ENCODE results near the gene EXOC1. TPM values are rescaled to one million over a fixed set of nuclear protein-coding genes. Genes with fewer than 3 reads are reported as not detected.

Gene EXOC1
- total RNA-seq, 1 donor from 2014 or later = 33.3 TPM

DNA sequence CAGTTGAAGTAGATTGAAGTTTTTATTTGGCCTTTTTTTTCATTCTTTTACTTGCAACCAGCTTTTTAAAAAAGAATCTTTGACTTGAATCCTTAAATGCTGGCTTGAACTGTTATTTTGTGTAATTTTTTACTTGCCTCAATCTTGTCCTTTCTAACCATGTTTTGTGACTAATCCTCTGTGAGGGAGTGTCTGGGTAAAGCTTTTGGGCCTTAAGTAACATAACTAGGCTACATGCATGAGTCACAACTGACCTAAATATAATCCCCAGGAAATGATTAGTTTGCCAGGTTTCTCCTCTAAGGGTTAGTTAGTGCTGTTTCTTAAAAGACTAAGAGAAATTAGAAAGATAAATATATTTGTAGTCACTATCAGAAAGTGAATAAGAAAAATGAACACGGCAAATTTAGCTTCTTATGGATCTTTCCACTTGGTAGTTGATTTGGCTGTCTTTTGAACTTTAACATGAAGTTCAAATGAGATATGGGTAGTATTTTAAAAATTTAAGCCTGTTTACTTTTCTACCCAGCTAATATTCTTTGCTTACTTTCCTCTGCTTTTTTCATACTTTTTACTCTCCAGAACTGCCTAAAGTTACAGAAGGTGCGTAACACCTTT lies 13.0 kb downstream of the EXOC1 start:
- peak; percentile 87 for FAIRE-seq
- Mint-ChIP-seq H3K27me3 (ENCODE audit: low read depth, unreplicated experiment) (no peaks in the 10 kb centered on the region), H3K9me3 (ENCODE audit: unreplicated experiment) (no peaks in the 10 kb centered on the region), H3K36me3 (ENCODE audit: low read depth, unreplicated experiment) (no peaks in the 10 kb centered on the region), H3K4me3 (ENCODE audit: unreplicated experiment) (no peak overlapping the region), H3K27ac (ENCODE audit: unreplicated experiment) (peak overlapping the region; percentile 95), H3K4me1 (ENCODE audit: low read depth, unreplicated experiment) (peaks cover 21% of the 10 kb centered on the region)
- DNase-seq (ENCODE audit: low read depth) = peak; percentile 96
- Histone ChIP-seq H3K36me3 (ENCODE audit: insufficient read depth, low read length) (peaks cover 34% of the 10 kb centered on the region), H2AFZ (ENCODE audit: low read depth, low read length) (no peak overlapping the region), H3K27ac (ENCODE audit: low read depth, low read length) (peak overlapping the region; percentile 88), H3K4me2 (ENCODE audit: low read length) (peak overlapping the region; percentile 73), H3K9ac (ENCODE audit: low read length) (peak overlapping the region; percentile 60), H4K20me1 (ENCODE audit: insufficient read depth, low read length) (no peaks in the 10 kb centered on the region), H3K9me3 (ENCODE audit: insufficient read depth, low read depth, low read length) (no peaks in the 10 kb centered on the region), H3K79me2 (ENCODE audit: insufficient read depth, low read length) (no peaks in the 10 kb centered on the region), H3K27me3 (ENCODE audit: insufficient read depth, low read length) (no peaks in the 10 kb centered on the region), H3K4me1 (ENCODE audit: insufficient read depth, low read length) (peaks cover 23% of the 10 kb centered on the region), H3K4me3 (ENCODE audit: insufficient read depth, low read depth, low read length) (peak overlapping the region; percentile 13)
- TF ChIP-seq EZH2 (IDR thresholded peaks at IDR 0.05; ENCODE audit: insufficient read depth, low read length) = no peak
- TF ChIP-seq, protein P1, sequence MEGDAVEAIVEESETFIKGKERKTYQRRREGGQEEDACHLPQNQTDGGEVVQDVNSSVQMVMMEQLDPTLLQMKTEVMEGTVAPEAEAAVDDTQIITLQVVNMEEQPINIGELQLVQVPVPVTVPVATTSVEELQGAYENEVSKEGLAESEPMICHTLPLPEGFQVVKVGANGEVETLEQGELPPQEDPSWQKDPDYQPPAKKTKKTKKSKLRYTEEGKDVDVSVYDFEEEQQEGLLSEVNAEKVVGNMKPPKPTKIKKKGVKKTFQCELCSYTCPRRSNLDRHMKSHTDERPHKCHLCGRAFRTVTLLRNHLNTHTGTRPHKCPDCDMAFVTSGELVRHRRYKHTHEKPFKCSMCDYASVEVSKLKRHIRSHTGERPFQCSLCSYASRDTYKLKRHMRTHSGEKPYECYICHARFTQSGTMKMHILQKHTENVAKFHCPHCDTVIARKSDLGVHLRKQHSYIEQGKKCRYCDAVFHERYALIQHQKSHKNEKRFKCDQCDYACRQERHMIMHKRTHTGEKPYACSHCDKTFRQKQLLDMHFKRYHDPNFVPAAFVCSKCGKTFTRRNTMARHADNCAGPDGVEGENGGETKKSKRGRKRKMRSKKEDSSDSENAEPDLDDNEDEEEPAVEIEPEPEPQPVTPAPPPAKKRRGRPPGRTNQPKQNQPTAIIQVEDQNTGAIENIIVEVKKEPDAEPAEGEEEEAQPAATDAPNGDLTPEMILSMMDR (IDR thresholded peaks at IDR 0.05; ENCODE audit: insufficient read depth, low read depth, low read length) = no peak

DNA sequence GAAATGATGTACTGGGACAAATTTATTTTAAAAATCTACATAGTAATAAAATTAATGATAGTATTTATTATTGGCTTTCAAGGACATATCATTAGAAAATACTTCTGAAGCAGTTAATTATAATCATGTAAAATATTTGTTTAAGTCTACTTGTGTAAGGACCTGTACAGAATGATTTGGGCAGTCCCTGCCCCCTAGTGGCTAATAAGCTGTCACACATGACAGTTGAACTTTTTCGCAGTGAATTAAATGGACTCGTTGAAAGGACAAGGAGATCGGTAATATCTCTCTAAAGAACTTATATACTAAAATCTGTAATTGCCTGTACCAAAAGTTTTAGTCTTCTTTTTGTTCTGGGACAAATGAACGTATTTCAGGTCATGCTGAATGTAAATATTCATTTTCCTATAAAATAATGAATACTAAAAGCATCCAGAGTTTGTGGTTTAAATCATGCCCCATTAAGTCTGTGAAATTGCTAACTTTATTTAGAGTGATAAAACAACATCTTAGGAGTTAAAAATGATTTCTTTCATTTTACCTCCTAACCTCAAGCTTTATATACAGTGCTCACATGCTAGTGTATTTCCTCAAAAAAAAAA lies 13.6 kb downstream of the EXOC1 start:
- no peak for FAIRE-seq
- H3K4me3 Mint-ChIP-seq (ENCODE audit: unreplicated experiment) = no peak overlapping the region
- Histone ChIP-seq H3K27ac (ENCODE audit: low read depth, low read length) (peak overlapping the region; percentile 88), H3K36me3 (ENCODE audit: insufficient read depth, low read length) (peaks cover 36% of the 10 kb centered on the region), H3K9me3 (ENCODE audit: insufficient read depth, low read depth, low read length) (no peaks in the 10 kb centered on the region), H3K9ac (ENCODE audit: low read length) (peak overlapping the region; percentile 60), H2AFZ (ENCODE audit: low read depth, low read length) (no peak overlapping the region), H3K4me3 (ENCODE audit: insufficient read depth, low read depth, low read length) (no peak overlapping the region), H3K4me1 (ENCODE audit: insufficient read depth, low read length) (peaks cover 23% of the 10 kb centered on the region), H3K79me2 (ENCODE audit: insufficient read depth, low read length) (no peaks in the 10 kb centered on the region), H4K20me1 (ENCODE audit: insufficient read depth, low read length) (no peaks in the 10 kb centered on the region), H3K27me3 (ENCODE audit: insufficient read depth, low read length) (no peaks in the 10 kb centered on the region), H3K4me2 (ENCODE audit: low read length) (peak overlapping the region; percentile 73)
- H3K4me1 Mint-ChIP-seq (ENCODE audit: low read depth, unreplicated experiment) = peaks cover 21% of the 10 kb centered on the region
- H3K36me3 Mint-ChIP-seq (ENCODE audit: low read depth, unreplicated experiment) = no peaks in the 10 kb centered on the region
- H3K27ac Mint-ChIP-seq (ENCODE audit: unreplicated experiment) = peak overlapping the region; percentile 95
- no peaks in the 10 kb centered on the region for H3K9me3 Mint-ChIP-seq (ENCODE audit: unreplicated experiment)
- no peak for TF ChIP-seq EZH2 (IDR thresholded peaks at IDR 0.05; ENCODE audit: insufficient read depth, low read length)
- TF ChIP-seq, protein P1 (IDR thresholded peaks at IDR 0.05; ENCODE audit: insufficient read depth, low read depth, low read length) = peak; percentile 97
- no peaks in the 10 kb centered on the region for H3K27me3 Mint-ChIP-seq (ENCODE audit: low read depth, unreplicated experiment)
- peak; percentile 59 for DNase-seq (ENCODE audit: low read depth)

DNA sequence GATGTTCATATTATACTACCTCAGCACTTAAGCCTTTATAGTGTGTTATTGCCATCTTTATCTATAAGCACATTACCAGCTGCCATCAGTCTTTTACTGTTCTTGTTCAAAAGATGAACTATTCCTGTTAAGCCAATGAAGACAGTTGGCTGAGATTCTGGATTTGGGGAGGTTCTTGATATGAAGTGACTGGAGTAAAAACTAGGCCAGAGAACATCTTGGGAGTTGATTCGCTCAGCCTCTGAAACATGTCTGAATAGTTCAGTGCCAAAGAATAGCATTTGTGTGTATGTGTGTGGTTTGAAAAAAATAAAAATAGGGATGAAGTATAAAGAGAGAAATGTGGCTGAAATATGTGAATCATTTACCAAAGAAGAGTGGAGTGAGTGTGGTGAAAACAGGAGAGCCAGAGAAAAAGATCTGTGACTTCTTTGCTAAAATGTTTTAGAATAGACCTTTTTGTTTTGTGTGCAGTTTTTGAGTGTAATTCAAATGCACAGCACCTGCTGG lies 15.2 kb downstream of the EXOC1 start:
- Histone ChIP-seq H3K36me3 (ENCODE audit: insufficient read depth, low read length) (peaks cover 37% of the 10 kb centered on the region), H3K4me1 (ENCODE audit: insufficient read depth, low read length) (peaks cover 23% of the 10 kb centered on the region), H2AFZ (ENCODE audit: low read depth, low read length) (no peak overlapping the region), H3K9me3 (ENCODE audit: insufficient read depth, low read depth, low read length) (no peaks in the 10 kb centered on the region), H3K9ac (ENCODE audit: low read length) (no peak overlapping the region), H3K27ac (ENCODE audit: low read depth, low read length) (no peak overlapping the region), H3K79me2 (ENCODE audit: insufficient read depth, low read length) (no peaks in the 10 kb centered on the region), H3K27me3 (ENCODE audit: insufficient read depth, low read length) (no peaks in the 10 kb centered on the region), H3K4me2 (ENCODE audit: low read length) (no peak overlapping the region), H4K20me1 (ENCODE audit: insufficient read depth, low read length) (no peaks in the 10 kb centered on the region), H3K4me3 (ENCODE audit: insufficient read depth, low read depth, low read length) (no peak overlapping the region)
- Mint-ChIP-seq H3K4me1 (ENCODE audit: low read depth, unreplicated experiment) (peaks cover 21% of the 10 kb centered on the region), H3K27ac (ENCODE audit: unreplicated experiment) (no peak overlapping the region), H3K36me3 (ENCODE audit: low read depth, unreplicated experiment) (no peaks in the 10 kb centered on the region), H3K9me3 (ENCODE audit: unreplicated experiment) (no peaks in the 10 kb centered on the region), H3K27me3 (ENCODE audit: low read depth, unreplicated experiment) (no peaks in the 10 kb centered on the region), H3K4me3 (ENCODE audit: unreplicated experiment) (no peak overlapping the region)
- TF ChIP-seq, protein P1 (IDR thresholded peaks at IDR 0.05; ENCODE audit: insufficient read depth, low read depth, low read length) = no peak
- TF ChIP-seq EZH2 (IDR thresholded peaks at IDR 0.05; ENCODE audit: insufficient read depth, low read length) = no peak
- FAIRE-seq (no peak), DNase-seq (ENCODE audit: low read depth) (peak; percentile 25)
